Stromal cell of bone marrow (primary cell): ENCODE results near the gene OR1J1.
A peak's percentile ranks its signal among the peaks of the same experiment; 100 is the strongest.

Experiments used
- DNase-seq: peaks from one replicate; pipeline ENCODE4 v3.0.0-alpha.2; 2012; ENCODE audit warnings: low read depth

OR1J1 gene

DNA sequence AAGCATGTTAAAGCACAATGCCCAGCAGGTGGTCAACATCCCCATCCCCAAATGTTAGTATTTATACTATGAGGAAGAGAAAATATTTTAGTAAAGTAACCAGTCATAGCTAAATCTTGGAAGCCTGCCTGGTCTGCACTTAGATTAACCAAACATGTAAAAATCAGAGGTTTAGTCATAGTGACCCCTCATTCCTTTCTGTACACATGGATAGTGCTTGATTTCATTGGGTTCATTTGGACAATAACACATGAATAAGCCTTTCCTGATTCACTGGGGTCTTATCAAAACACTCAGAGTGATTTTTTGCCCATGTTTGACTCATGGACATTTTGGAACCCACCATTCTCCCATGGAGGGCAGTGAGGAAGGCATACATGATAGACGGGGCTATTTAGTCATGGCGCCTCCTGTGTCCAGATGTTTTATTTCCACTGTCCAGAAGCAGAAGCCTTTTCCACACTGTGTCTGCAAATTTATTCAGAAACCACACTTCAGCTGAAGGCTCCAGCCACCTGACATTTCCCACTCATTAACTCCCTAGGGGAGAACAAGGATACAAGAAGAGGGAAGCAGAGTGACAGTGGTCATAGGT is 32.5 kb downstream of the OR1J1 start:
- DNase-seq: peak; percentile 90

DNA sequence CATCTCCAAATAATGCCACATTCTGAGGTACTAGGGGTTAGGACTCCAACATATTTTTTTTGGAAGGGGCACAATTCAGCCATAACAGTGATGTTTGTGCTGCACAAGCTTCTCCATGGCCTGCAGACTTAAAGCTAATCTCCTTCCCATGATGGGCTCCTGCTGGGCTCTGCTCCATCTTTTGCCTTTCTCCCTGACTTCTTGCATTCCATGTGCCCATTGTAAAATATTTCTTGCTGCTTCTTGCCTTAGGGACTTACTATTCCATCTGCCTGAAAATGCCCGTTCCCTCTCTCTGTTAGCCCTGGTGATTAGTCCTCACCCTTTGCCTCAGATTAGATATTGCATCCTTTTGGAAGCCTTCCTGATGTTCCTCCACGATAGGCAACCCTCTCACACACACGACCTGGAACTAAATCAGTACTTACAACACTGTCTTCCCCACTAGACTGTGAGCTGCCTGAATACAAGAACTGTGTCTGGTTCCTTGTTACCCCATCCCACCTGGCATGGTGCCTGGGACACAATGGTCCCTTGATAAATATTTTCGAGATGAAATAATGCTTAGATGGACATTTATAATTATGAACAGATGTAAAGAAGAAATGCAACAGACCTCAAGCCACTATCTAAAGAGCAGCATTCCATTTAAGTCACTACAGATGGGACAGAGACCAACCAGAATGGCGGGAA is 33.5 kb downstream of the OR1J1 start:
- peak; percentile 35 for DNase-seq

DNA sequence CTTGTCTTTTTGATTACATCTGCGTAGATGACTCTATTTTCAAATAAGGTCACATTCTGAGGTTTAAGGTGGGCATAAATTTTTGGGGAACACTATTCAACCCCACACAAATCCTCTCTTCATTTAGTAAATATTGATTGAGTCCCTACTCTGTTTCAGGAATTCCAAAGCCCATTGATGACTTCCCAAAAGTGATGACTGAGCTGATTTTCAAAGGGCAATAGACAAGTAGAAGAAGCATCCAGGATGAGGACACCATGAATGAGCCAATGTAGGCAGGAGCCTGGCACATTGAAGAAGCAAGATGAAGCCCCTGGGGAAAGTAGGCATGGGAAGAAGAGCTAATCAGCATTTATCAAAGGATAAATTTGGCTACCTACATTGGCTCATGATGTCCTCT is 35.2 kb downstream of the OR1J1 start:
- no peak for DNase-seq
